Peyer's patch (tissue), 4 donors: ENCODE results near the gene ZNF474. TPM values are rescaled to one million over a fixed set of nuclear protein-coding genes. Genes with fewer than 3 reads are reported as not detected.

ENCODE experiments used
- DNase-seq, 3 donors: peaks; one replicate each; pipeline ENCODE4 v3.0.0-alpha.2; 2017 to 2019
- H3K27ac ChIP-seq, 4 donors: fragments of 200-600 bp; sonication (generic); one replicate each; pipeline ENCODE4 v1.5.1; 2016 to 2019
- H3K27me3 ChIP-seq, 2 donors: fragments of 200-600 bp; sonication (generic); one replicate each; pipeline ENCODE4 v1.5.1; 2019
- H3K36me3 ChIP-seq, 3 donors: fragments of 200-600 bp; sonication (generic); one replicate each; pipeline ENCODE4 v1.5.1; 2016 to 2019
- H3K4me1 ChIP-seq, 4 donors: fragments of 200-600 bp; sonication (generic); one replicate each; pipeline ENCODE4 v1.5.1; 2016 to 2019
- H3K4me3 ChIP-seq, 4 donors: fragments of 200-600 bp; sonication (generic); 1 replicate in 3 of 4; 2 replicates in 1 of 4; pipeline ENCODE4 v1.5.1; 2016 to 2019; ENCODE audit warnings: mild to moderate bottlenecking in 1 of 4
- H3K9me3 ChIP-seq, 4 donors: fragments of 200-600 bp; sonication (generic); one replicate each; pipeline ENCODE4 v1.5.1; 2016 to 2019; ENCODE audit warnings: mild to moderate bottlenecking in 1 of 4
- POLR2A ChIP-seq, 2 donors: fragments of 450-650 bp; IDR thresholded peaks; one replicate each; pipeline ENCODE4 v1.5.1; 2017; ENCODE audit warnings: antibody characterized with exemption in 2 of 2, mild to moderate bottlenecking in 2 of 2, moderate library complexity in 2 of 2
- total RNA-seq, 4 donors: library from RNA; depleted of rRNA; stranded (reverse); fragments of >200 nt; gene quantifications; one replicate each; pipeline ENCODE4 v1.1.0, GENCODE V29; 2016
- TF ChIP-seq, protein P1 (sequence below), 6 experiments: fragments of 450-650 bp in 4 of 6; fragments of 200-600 bp in 2 of 6; sonication (generic) in 1 of 6; IDR thresholded peaks; one replicate each; pipeline ENCODE4 v1.5.1; 2017 to 2019; ENCODE audit warnings: antibody characterized with exemption in 6 of 6, mild to moderate bottlenecking in 3 of 6, moderate library complexity in 1 of 6

Gene ZNF474
- total RNA-seq, 4 donors from 2014 or later: 0.54 TPM; not detected in 3

DNA sequence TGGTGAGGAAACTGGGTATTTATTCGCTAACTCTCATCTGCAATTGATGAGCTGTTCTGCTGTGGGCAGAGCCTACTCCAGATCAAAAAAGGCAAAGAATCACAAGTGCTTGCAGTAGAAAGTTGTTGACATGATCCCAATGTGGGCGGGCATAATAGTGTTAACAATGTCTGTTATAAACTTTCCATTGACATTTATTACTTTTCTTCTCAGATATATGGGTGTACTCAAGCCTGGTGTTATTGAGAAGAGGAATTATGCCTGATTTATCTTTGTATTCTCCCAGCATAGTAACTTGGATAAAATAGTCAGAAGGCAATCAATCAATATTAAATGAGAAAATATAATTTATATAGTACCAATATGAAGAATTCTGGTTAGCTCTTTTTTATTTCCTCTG lies 47.8 kb downstream of the ZNF474 start:
- no peak for DNase-seq
- Histone ChIP-seq H3K4me1 (peaks cover 0 to 1% (median 0%) of the 10 kb centered on the region in 4 donors), H3K27me3 (no peaks in the 10 kb centered on the region), H3K36me3 (no peaks in the 10 kb centered on the region), H3K27ac (no peak overlapping the region), H3K4me3 (no peak overlapping the region), H3K9me3 (no peaks in the 10 kb centered on the region)
- TF ChIP-seq, protein P1, sequence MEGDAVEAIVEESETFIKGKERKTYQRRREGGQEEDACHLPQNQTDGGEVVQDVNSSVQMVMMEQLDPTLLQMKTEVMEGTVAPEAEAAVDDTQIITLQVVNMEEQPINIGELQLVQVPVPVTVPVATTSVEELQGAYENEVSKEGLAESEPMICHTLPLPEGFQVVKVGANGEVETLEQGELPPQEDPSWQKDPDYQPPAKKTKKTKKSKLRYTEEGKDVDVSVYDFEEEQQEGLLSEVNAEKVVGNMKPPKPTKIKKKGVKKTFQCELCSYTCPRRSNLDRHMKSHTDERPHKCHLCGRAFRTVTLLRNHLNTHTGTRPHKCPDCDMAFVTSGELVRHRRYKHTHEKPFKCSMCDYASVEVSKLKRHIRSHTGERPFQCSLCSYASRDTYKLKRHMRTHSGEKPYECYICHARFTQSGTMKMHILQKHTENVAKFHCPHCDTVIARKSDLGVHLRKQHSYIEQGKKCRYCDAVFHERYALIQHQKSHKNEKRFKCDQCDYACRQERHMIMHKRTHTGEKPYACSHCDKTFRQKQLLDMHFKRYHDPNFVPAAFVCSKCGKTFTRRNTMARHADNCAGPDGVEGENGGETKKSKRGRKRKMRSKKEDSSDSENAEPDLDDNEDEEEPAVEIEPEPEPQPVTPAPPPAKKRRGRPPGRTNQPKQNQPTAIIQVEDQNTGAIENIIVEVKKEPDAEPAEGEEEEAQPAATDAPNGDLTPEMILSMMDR (IDR thresholded peaks at IDR 0.05): no peak
- TF ChIP-seq POLR2A (IDR thresholded peaks at IDR 0.05): no peak

DNA sequence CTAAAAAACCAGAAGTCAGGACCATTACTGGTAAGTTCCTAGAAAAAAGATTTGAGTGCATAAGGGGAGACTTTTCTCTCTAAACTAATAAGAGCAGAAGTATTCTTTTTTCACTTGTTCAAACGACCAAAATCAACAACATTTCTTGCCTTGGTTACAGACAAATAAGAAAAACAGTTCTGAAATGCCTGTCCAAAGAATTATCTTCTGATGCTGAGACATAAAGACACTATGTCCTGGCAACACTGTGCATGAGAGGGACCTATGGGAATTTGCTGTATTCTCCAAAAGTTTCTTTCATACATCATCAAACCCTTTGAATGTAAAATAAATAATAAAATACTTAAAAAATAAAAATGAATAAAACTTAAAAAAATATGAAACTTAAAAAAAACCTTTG lies 50.4 kb downstream of the ZNF474 start:
- no peak overlapping the region for H3K27ac ChIP-seq
- H3K36me3 ChIP-seq: no peaks in the 10 kb centered on the region
- DNase-seq: no peak
- no peaks in the 10 kb centered on the region for H3K27me3 ChIP-seq
- H3K4me1 ChIP-seq: peaks cover 0 to 7% (median 0%) of the 10 kb centered on the region in 4 donors
- TF ChIP-seq POLR2A (IDR thresholded peaks at IDR 0.05): no peak
- TF ChIP-seq, protein P1 (IDR thresholded peaks at IDR 0.05): no peak
- H3K9me3 ChIP-seq: no peaks in the 10 kb centered on the region
- no peak overlapping the region for H3K4me3 ChIP-seq

DNA sequence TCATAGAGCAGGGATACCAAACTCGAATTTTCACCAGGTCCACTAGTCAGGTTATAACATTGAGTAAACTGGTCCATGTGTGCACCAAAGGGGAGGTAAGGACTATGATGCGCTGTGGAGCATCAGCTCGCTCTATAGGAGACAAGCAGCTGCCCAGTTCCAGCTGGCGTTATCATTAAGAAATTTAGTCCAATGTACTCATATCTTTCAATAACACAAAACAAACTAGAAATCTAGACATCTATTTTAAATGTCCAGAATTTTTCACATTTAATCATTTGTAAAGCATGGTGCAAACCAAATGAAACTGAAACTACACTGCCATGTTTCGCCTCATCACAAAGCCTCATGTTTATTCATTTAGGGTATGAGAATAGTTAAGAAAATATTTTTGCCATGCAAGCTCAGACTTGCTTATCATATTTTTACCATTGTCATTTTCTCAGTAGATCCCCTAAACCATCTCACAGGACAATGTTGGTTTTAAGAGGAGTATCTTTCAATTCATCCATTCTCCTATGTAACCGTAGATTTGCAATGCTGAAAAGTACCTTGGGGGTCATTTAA lies 50.9 kb downstream of the ZNF474 start:
- no peak for TF ChIP-seq POLR2A (IDR thresholded peaks at IDR 0.05)
- TF ChIP-seq, protein P1 (IDR thresholded peaks at IDR 0.05): no peak
- no peaks in the 10 kb centered on the region for H3K36me3 ChIP-seq
- no peaks in the 10 kb centered on the region for H3K9me3 ChIP-seq
- H3K27ac ChIP-seq: no peak overlapping the region
- H3K4me1 ChIP-seq: peaks cover 0 to 7% (median 0%) of the 10 kb centered on the region in 4 donors
- no peak for DNase-seq
- no peak overlapping the region for H3K4me3 ChIP-seq
- H3K27me3 ChIP-seq: no peaks in the 10 kb centered on the region

DNA sequence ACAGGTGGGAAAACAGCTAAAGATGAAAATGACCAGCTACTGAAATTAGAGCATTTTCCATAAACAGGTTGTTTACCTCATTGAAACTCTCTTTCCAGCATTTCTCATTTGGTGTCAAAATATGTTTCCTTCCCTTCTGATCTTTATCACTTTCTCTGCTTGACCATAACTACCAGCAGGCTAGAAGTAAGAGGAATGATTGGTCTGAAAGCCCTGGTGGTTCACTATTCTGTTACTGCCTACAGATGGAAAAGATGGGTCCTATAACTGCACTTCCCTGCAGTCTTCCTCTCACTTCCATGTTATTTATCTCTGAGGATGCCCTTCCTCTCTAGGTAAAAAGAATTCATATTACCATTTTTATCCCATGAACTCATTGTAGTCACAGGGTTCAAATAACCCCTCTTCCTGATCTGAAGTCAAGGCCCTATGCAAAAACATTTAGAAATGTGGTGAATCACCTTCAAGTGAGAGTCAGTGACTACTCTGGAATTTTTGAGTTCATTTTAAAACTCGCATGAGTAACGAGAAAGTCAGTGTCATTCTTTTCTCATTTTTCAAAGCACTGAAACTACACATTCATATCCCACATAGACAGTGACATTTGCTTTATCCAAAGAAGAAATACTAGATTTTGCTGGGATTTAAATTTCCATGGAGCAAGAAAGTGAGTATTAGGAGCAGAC lies 51.7 kb downstream of the ZNF474 start:
- H3K27me3 ChIP-seq: no peaks in the 10 kb centered on the region
- H3K36me3 ChIP-seq: no peaks in the 10 kb centered on the region
- TF ChIP-seq, protein P1 (IDR thresholded peaks at IDR 0.05): no peak
- no peak for TF ChIP-seq POLR2A (IDR thresholded peaks at IDR 0.05)
- H3K4me3 ChIP-seq: no peak overlapping the region
- DNase-seq: no peak
- peaks cover 0 to 7% (median 0%) of the 10 kb centered on the region in 4 donors for H3K4me1 ChIP-seq
- H3K27ac ChIP-seq: no peak overlapping the region
- no peaks in the 10 kb centered on the region for H3K9me3 ChIP-seq

DNA sequence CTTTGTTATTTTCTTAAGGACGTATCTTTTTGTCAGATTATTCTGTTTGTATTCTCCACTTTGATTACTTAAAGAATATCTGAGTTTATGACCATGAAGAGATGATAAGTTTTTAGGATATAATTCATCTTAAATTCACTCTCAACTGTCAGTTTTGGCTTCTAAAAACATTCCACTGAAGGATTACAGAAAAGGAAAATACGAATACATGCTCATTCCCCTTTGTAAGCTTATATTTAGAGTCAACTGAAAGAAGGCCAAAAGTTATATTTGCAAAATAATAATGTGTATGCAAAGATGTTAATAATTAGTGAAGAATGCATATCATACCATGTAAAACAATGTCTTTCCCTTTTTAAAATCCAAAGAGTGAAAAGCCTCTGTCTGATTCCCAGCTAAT lies 52.5 kb downstream of the ZNF474 start:
- H3K27me3 ChIP-seq: no peaks in the 10 kb centered on the region
- TF ChIP-seq, protein P1 (IDR thresholded peaks at IDR 0.05): no peak
- no peak overlapping the region for H3K27ac ChIP-seq
- no peak for DNase-seq
- H3K4me3 ChIP-seq: no peak overlapping the region
- H3K9me3 ChIP-seq: no peaks in the 10 kb centered on the region
- H3K4me1 ChIP-seq: peaks cover 0 to 7% (median 0%) of the 10 kb centered on the region in 4 donors
- no peaks in the 10 kb centered on the region for H3K36me3 ChIP-seq
